MG63 (cell line): ENCODE results near the gene MGRN1. TPM values are rescaled to one million over a fixed set of nuclear protein-coding genes. Genes with fewer than 3 reads are reported as not detected.
"Not testable (repeated sequence)": the region's sequence is repeated elsewhere in the genome, so short reads cannot be mapped to it uniquely, and the experiment has no call there.

Experiments used
- DNase-seq: peaks from one replicate; pipeline ENCODE4 v3.0.0-alpha.2; 2020
- H3K27me3 ChIP-seq: fragments of 250-450 bp; sonication (Bioruptor Pico); 2 replicates; pipeline ENCODE4 v1.5.1; 2020; ENCODE audit warnings: mild to moderate bottlenecking, moderate library complexity
- H3K36me3 ChIP-seq: fragments of 250-450 bp; sonication (Bioruptor Pico); 2 replicates; pipeline ENCODE4 v1.5.1; 2020; ENCODE audit warnings: mild to moderate bottlenecking, moderate library complexity
- H3K4me3 ChIP-seq: fragments of 250-450 bp; sonication (Bioruptor Pico); 2 replicates; pipeline ENCODE4 v1.5.1; 2020; ENCODE audit warnings: mild to moderate bottlenecking, moderate library complexity
- H3K9me3 ChIP-seq: fragments of 250-450 bp; sonication (Bioruptor Pico); 2 replicates; pipeline ENCODE4 v1.5.1; 2020; ENCODE audit warnings: mild to moderate bottlenecking, moderate library complexity
- total RNA-seq: library from RNA; depleted of rRNA; stranded (reverse); fragments of >200 nt; shearing (Covaris generic); gene quantifications from 2 replicates; pipeline ENCODE4 v1.2.3, GENCODE V29; 2014; ENCODE audit warnings: low replicate concordance; rRNA removed

Gene MGRN1
- total RNA-seq, 1 experiment from 2014 or later: 13.8 TPM

- no peaks in the 10 kb centered on the region; the same call in 1 of the 2 replicates for H3K36me3 ChIP-seq
- DNase-seq: no peak
- H3K27me3 ChIP-seq: no peaks in the 10 kb centered on the region
- no peaks in the 10 kb centered on the region for H3K9me3 ChIP-seq
- no peak overlapping the region for H3K4me3 ChIP-seq
Observed at GRCh38 chr16:4737545-4737944, 112.9 kb downstream of the MGRN1 start.

- not testable (repeated sequence) for H3K9me3 ChIP-seq, H3K27me3 ChIP-seq, H3K4me3 ChIP-seq, H3K36me3 ChIP-seq, DNase-seq
Observed at GRCh38 chr16:4738370-4738769, 113.7 kb downstream of the MGRN1 start.

Other genes with a start within 250 kb of the MGRN1 start
- gene CORO7, start 208.2 kb upstream of the MGRN1 start, total RNA-seq: 7.5 and 9.2 TPM in 2 replicates
- gene DNAJA3, start 199.0 kb upstream of the MGRN1 start, total RNA-seq: 125 and 127 TPM in 2 replicates
- 19.6 and 47.3 TPM in 2 replicates for gene NMRAL1, start 150.2 kb upstream of the MGRN1 start, total RNA-seq
- 62.7 and 107 TPM in 2 replicates for gene HMOX2, start 148.4 kb upstream of the MGRN1 start, total RNA-seq
- 4.0 and 8.8 TPM in 2 replicates for gene CDIP1, start 86.1 kb upstream of the MGRN1 start, total RNA-seq
- not detected in 2 replicates for gene C16orf96, start 68.5 kb upstream of the MGRN1 start, total RNA-seq
- gene UBALD1, start 9.9 kb upstream of the MGRN1 start, total RNA-seq: 18.7 and 29.4 TPM in 2 replicates
- gene NUDT16L1, start 68.7 kb downstream of the MGRN1 start, total RNA-seq: 61.9 and 65.8 TPM in 2 replicates
- gene ANKS3, start 109.4 kb downstream of the MGRN1 start, total RNA-seq: 23.6 and 25.8 TPM in 2 replicates
- gene DNAAF8, start 109.7 kb downstream of the MGRN1 start, total RNA-seq: 2.8 and 3.4 TPM in 2 replicates
- 10.4 and 13.3 TPM in 2 replicates for gene ZNF500, start 142.3 kb downstream of the MGRN1 start, total RNA-seq
- not detected in 2 replicates for gene SEPTIN12, start 163.5 kb downstream of the MGRN1 start, total RNA-seq
- not detected in 2 replicates for gene SMIM22, start 170.5 kb downstream of the MGRN1 start, total RNA-seq
- gene ROGDI, start 177.8 kb downstream of the MGRN1 start, total RNA-seq: 7.7 and 29.1 TPM in 2 replicates
- gene GLYR1, start 222.5 kb downstream of the MGRN1 start, total RNA-seq: 44.6 and 45.2 TPM in 2 replicates
- gene UBN1, start 222.7 kb downstream of the MGRN1 start, total RNA-seq: 27.3 and 27.7 TPM in 2 replicates